A673 (cell line): Measurements from ENCODE around the gene GRID2.

Experiments
- CTCF ChIP-seq: fragments of 300-800, 200-600 bp; sonication (generic); conservative IDR thresholded peaks from 2 replicates; pipeline ENCODE4 v1.5.1; 2017; ENCODE audit warnings: low read depth, mild to moderate bottlenecking, antibody characterized with exemption, low read length, moderate library complexity, mixed read lengths
- EZH2 ChIP-seq: fragments of 200-600 bp; sonication (generic); IDR thresholded peaks from 2 replicates; pipeline ENCODE4 v1.6.1; 2017; ENCODE audit warnings: borderline replicate concordance, low read depth, mild to moderate bottlenecking, mixed read lengths, antibody characterized with exemption, low read length; ENCODE audit not compliant: poor library complexity, severe bottlenecking

- no peak for TF ChIP-seq CTCF
- TF ChIP-seq EZH2: no peak
Observed at GRCh38 chr4:93187892-93188291, 884.1 kb downstream of the GRID2 start.
